GM23248 (cell line): ENCODE measurements around the gene EDAR.

ENCODE experiments used
- EZH2 ChIP-seq: fragments of 200-600 bp; sonication (generic); IDR thresholded peaks from 2 replicates; pipeline ENCODE4 v1.6.1; 2018; ENCODE audit warnings: antibody characterized with exemption, mild to moderate bottlenecking; ENCODE audit not compliant: insufficient read depth, poor library complexity, severe bottlenecking
- EZH2phosphoT487 ChIP-seq: fragments of 200-600 bp; sonication (generic); IDR thresholded peaks from 2 replicates; pipeline ENCODE4 v1.6.1; 2018; ENCODE audit warnings: antibody characterized with exemption, moderate library complexity, mild to moderate bottlenecking, low read depth; ENCODE audit not compliant: insufficient read depth

GRCh38 chr2:108967757-108968156 is 21.3 kb downstream of the EDAR start:
- TF ChIP-seq EZH2phosphoT487: no peak
- no peak for TF ChIP-seq EZH2
